HEK293 (cell line): ENCODE measurements around the gene SHC3.

Experiments used
- CTCF ChIA-PET: fragments of 350-600 bp; formaldehyde crosslinking; extraction: SDS; loops from one replicate; lab custom pipeline; 2021; ENCODE audit warnings: antibody characterized with exemption; lab: Yijun Ruan, JAX
- POLR2A ChIA-PET: fragments of 300-600 bp; formaldehyde crosslinking; extraction: SDS; loops from one replicate; lab custom pipeline; 2020; ENCODE audit warnings: antibody characterized with exemption, inconsistent platforms; lab: Yijun Ruan, JAX
- H3K27ac ChIP-seq: fragments of 200-500 bp; sonication (Bioruptor generic); 2 replicates; pipeline ENCODE4 v1.5.1; 2014; ENCODE audit warnings: low read depth, low read length, control low read depth, inconsistent platforms; ENCODE audit errors: extremely low read depth
- H3K36me3 ChIP-seq, 2 experiments: fragments of 200-500 bp in 1 of 2; sonication (Bioruptor generic) in 1 of 2; 1 replicate in 1 of 2; 2 replicates in 1 of 2; pipeline ENCODE4 v1.5.1; 2014 to 2017; ENCODE audit warnings: inconsistent platforms in 2 of 2, low read length in 2 of 2; ENCODE audit not compliant: control insufficient read depth in 2 of 2, insufficient read depth in 1 of 2
- H3K4me1 ChIP-seq: fragments of 200-500 bp; sonication (Bioruptor generic); 2 replicates; pipeline ENCODE4 v1.5.1; 2014; ENCODE audit warnings: mild to moderate bottlenecking, low read length, inconsistent platforms; ENCODE audit not compliant: control insufficient read depth, insufficient read depth
- H3K4me3 ChIP-seq: 2 replicates; pipeline ENCODE4 v1.5.1; 2011; ENCODE audit warnings: low read depth, mild to moderate bottlenecking, control low read depth, low read length, moderate library complexity
- H3K9me3 ChIP-seq: fragments of 200-500 bp; sonication (Bioruptor generic); 2 replicates; pipeline ENCODE4 v1.5.1; 2014; ENCODE audit warnings: low read depth, low read length, inconsistent platforms; ENCODE audit not compliant: control insufficient read depth, insufficient read depth
- BCL6B ChIP-seq: fragments of 450-650 bp; formaldehyde crosslinking; IDR thresholded peaks from 2 replicates; pipeline ENCODE4 v1.5.1; 2017; ENCODE audit warnings: missing biosample characterization, missing genetic modification characterization
- HOXA7 ChIP-seq: sonication (generic); formaldehyde crosslinking; IDR thresholded peaks from 2 replicates; pipeline ENCODE4 v1.8.1; 2022; ENCODE audit warnings: missing genetic modification reagents, borderline replicate concordance
- INSM2 ChIP-seq: fragments of 450-650 bp; formaldehyde crosslinking; IDR thresholded peaks from 2 replicates; pipeline ENCODE4 v1.5.1; 2016; ENCODE audit warnings: missing biosample characterization, missing genetic modification characterization
- SALL2 ChIP-seq: fragments of 450-650 bp; formaldehyde crosslinking; IDR thresholded peaks from 2 replicates; pipeline ENCODE4 v1.5.0; 2017; ENCODE audit warnings: missing biosample characterization, mild to moderate bottlenecking, missing genetic modification characterization, borderline replicate concordance
- SCRT1 ChIP-seq: fragments of 450-650 bp; formaldehyde crosslinking; IDR thresholded peaks from 2 replicates; pipeline ENCODE4 v1.5.1; 2016; ENCODE audit warnings: missing biosample characterization, missing genetic modification characterization, borderline replicate concordance
- SCRT2 ChIP-seq: fragments of 450-650 bp; formaldehyde crosslinking; IDR thresholded peaks from 2 replicates; pipeline ENCODE4 v1.5.1; 2016; ENCODE audit warnings: missing biosample characterization, missing genetic modification characterization
- ZBTB20 ChIP-seq: fragments of 450-650 bp; formaldehyde crosslinking; IDR thresholded peaks from 2 replicates; pipeline ENCODE4 v1.5.1; 2016; ENCODE audit warnings: missing biosample characterization, missing genetic modification characterization
- ZBTB49 ChIP-seq: fragments of 450-650 bp; formaldehyde crosslinking; IDR thresholded peaks from 2 replicates; pipeline ENCODE4 v1.5.1; 2016; ENCODE audit warnings: missing biosample characterization, missing genetic modification characterization, low read depth
- ZEB2 ChIP-seq: fragments of 450-650 bp; formaldehyde crosslinking; IDR thresholded peaks from 2 replicates; pipeline ENCODE4 v1.5.1; 2016; ENCODE audit warnings: missing biosample characterization, missing genetic modification characterization
- ZNF121 ChIP-seq: fragments of 450-650 bp; formaldehyde crosslinking; IDR thresholded peaks from 2 replicates; pipeline ENCODE4 v1.5.1; 2016; ENCODE audit warnings: missing biosample characterization, missing genetic modification characterization
- ZNF223 ChIP-seq: fragments of 450-650 bp; formaldehyde crosslinking; IDR thresholded peaks from 2 replicates; pipeline ENCODE4 v1.5.1; 2016; ENCODE audit warnings: missing biosample characterization, missing genetic modification characterization
- ZNF292 ChIP-seq: fragments of 450-650 bp; formaldehyde crosslinking; IDR thresholded peaks from 2 replicates; pipeline ENCODE4 v1.5.1; 2016; ENCODE audit warnings: low read depth, missing biosample characterization, missing genetic modification characterization, borderline replicate concordance
- ZNF660 ChIP-seq: fragments of 450-650 bp; IDR thresholded peaks from 2 replicates; pipeline ENCODE4 v1.5.1; 2018; ENCODE audit warnings: missing biosample characterization, mild to moderate bottlenecking, missing genetic modification characterization
- ZNF777 ChIP-seq: fragments of 450-650 bp; formaldehyde crosslinking; IDR thresholded peaks from 2 replicates; pipeline ENCODE4 v1.5.1; 2017; ENCODE audit warnings: missing biosample characterization, missing genetic modification characterization, borderline replicate concordance
- ZNF837 ChIP-seq: fragments of 450-650 bp; formaldehyde crosslinking; IDR thresholded peaks from 2 replicates; pipeline ENCODE4 v1.5.1; 2016; ENCODE audit warnings: missing biosample characterization, missing genetic modification characterization

Gene SHC3

GRCh38 chr9:89116805-89117192 lies 61.8 kb downstream of the SHC3 start (continued):
- no peak for TF ChIP-seq ZBTB20 (tag by site-specific recombination)
- no peak for TF ChIP-seq ZNF292 (tag by site-specific recombination)

GRCh38 chr9:89116064-89116804 lies 62.4 kb downstream of the SHC3 start:
- no peaks in the 10 kb centered on the region for H3K36me3 ChIP-seq
- no peaks in the 10 kb centered on the region for H3K9me3 ChIP-seq
- CTCF ChIA-PET, result no interaction called here
- no peak for TF ChIP-seq SCRT2 (tag by site-specific recombination)
- no peak for TF ChIP-seq ZBTB49
- TF ChIP-seq SALL2, result no peak
- H3K4me1 ChIP-seq, result no peaks in the 10 kb centered on the region
- POLR2A ChIA-PET, result no interaction called here
- H3K27ac ChIP-seq, result no peak overlapping the region
- H3K4me3 ChIP-seq, result no peak overlapping the region

- H3K4me1 ChIP-seq, result no peaks in the 10 kb centered on the region
- no peak overlapping the region for H3K27ac ChIP-seq
- POLR2A ChIA-PET, result no interaction called here
- H3K36me3 ChIP-seq, result no peaks in the 10 kb centered on the region
- H3K4me3 ChIP-seq, result no peak overlapping the region
- TF ChIP-seq HOXA7 (CRISPR knock-in tag) (no peak), ZNF660 (tag by site-specific recombination) (no peak)
- no peaks in the 10 kb centered on the region for H3K9me3 ChIP-seq
- CTCF ChIA-PET, result no interaction called here
These were observed 63.2 kb downstream of the SHC3 start for GRCh38 chr9:89115426-89115825.

GRCh38 chr9:89114741-89115140 lies 63.9 kb downstream of the SHC3 start:
- no peaks in the 10 kb centered on the region for H3K4me1 ChIP-seq
- H3K4me3 ChIP-seq, result no peak overlapping the region
- H3K9me3 ChIP-seq, result no peaks in the 10 kb centered on the region
- TF ChIP-seq ZNF121 (tag by site-specific recombination), result no peak
- no peak for TF ChIP-seq SCRT1 (tag by site-specific recombination)
- no peak for TF ChIP-seq ZEB2 (tag by site-specific recombination)
- no peak for TF ChIP-seq ZNF223
- no peak for TF ChIP-seq BCL6B
- no peak for TF ChIP-seq ZNF777
- no peak for TF ChIP-seq INSM2
- no peak for TF ChIP-seq ZNF837
- TF ChIP-seq, all 188 proteins: peak for 0
- no peak overlapping the region for H3K27ac ChIP-seq
- POLR2A ChIA-PET, result no interaction called here
- CTCF ChIA-PET, result no interaction called here
- H3K36me3 ChIP-seq, result no peaks in the 10 kb centered on the region
